Measurements from ENCODE around the gene ARHGAP27. TPM values are rescaled to one million over a fixed set of nuclear protein-coding genes. Genes with fewer than 3 reads are reported as not detected.
"Not testable (repeated sequence)": the region's sequence is repeated elsewhere in the genome, so short reads cannot be mapped to it uniquely, and the experiment has no call there.

The ARHGAP27 gene
- total RNA-seq, 1 donor from 2014 or later: 39.8 TPM

- TF ChIP-seq CTCF (conservative IDR thresholded peaks at IDR 0.05; ENCODE audit: low read depth, low read length): peak; percentile 17
- DNase-seq (ENCODE audit: low read depth): no peak
- no peak overlapping the region for H3K4me3 ChIP-seq (ENCODE audit: low read depth, low read length)
Measured at GRCh38 chr17:45451131-45451530, 18.5 kb upstream of the ARHGAP27 start.

GRCh38 chr17:45449708-45450329 lies 17.1 kb upstream of the ARHGAP27 start:
- DNase-seq (ENCODE audit: low read depth): not testable (repeated sequence)

GRCh38 chr17:45449260-45449659 lies 16.6 kb upstream of the ARHGAP27 start:
- not testable (repeated sequence) for H3K4me3 ChIP-seq (ENCODE audit: low read depth, low read length)

More at GRCh38 chr17:45449708-45450329, 17.1 kb upstream of the ARHGAP27 start:
- H3K4me3 ChIP-seq (ENCODE audit: low read depth, low read length): not testable (repeated sequence)

GRCh38 chr17:45448483-45448882 lies 15.8 kb upstream of the ARHGAP27 start:
- H3K4me3 ChIP-seq (ENCODE audit: low read depth, low read length); DNase-seq (ENCODE audit: low read depth): not testable (repeated sequence)

More at GRCh38 chr17:45449260-45449659, 16.6 kb upstream of the ARHGAP27 start:
- DNase-seq (ENCODE audit: low read depth): not testable (repeated sequence)

GRCh38 chr17:45448066-45448465 lies 15.4 kb upstream of the ARHGAP27 start:
- not testable (repeated sequence) for DNase-seq (ENCODE audit: low read depth); H3K4me3 ChIP-seq (ENCODE audit: low read depth, low read length)

- not testable (repeated sequence) for DNase-seq (ENCODE audit: low read depth); H3K4me3 ChIP-seq (ENCODE audit: low read depth, low read length)
Measured at GRCh38 chr17:45447650-45448049, 15.0 kb upstream of the ARHGAP27 start.

- not testable (repeated sequence) for DNase-seq (ENCODE audit: low read depth); H3K4me3 ChIP-seq (ENCODE audit: low read depth, low read length)
Measured at GRCh38 chr17:45446872-45447625, 14.4 kb upstream of the ARHGAP27 start.

- not testable (repeated sequence) for H3K4me3 ChIP-seq (ENCODE audit: low read depth, low read length); DNase-seq (ENCODE audit: low read depth)
Measured at GRCh38 chr17:45445901-45446743, 13.5 kb upstream of the ARHGAP27 start.

- not testable (repeated sequence) for DNase-seq (ENCODE audit: low read depth); H3K4me3 ChIP-seq (ENCODE audit: low read depth, low read length)
Measured at GRCh38 chr17:45444856-45445820, 12.5 kb upstream of the ARHGAP27 start.

- H3K4me3 ChIP-seq (ENCODE audit: low read depth, low read length); DNase-seq (ENCODE audit: low read depth): not testable (repeated sequence)
Measured at GRCh38 chr17:45444301-45444700, 11.6 kb upstream of the ARHGAP27 start.

GRCh38 chr17:45443371-45444260 lies 10.9 kb upstream of the ARHGAP27 start:
- DNase-seq (ENCODE audit: low read depth); H3K4me3 ChIP-seq (ENCODE audit: low read depth, low read length): not testable (repeated sequence)
